Myometrial cell (primary cell): ENCODE data around the gene RNF224. TPM values are rescaled to one million over a fixed set of nuclear protein-coding genes. Genes with fewer than 3 reads are reported as not detected.

ENCODE experiments used
- total RNA-seq: library from RNA; depleted of rRNA; stranded (reverse); fragments of >200 nt; gene quantifications from 2 replicates; pipeline ENCODE4 v1.2.3, GENCODE V29; 2015

The RNF224 gene
- not detected in 2 replicates for total RNA-seq

GRCh38 chr9:137227054-137227852 lies at the start of gene RNF224:
Gene RNF224 (plus strand): TSS chr9:137227502. CDS start chr9:137228336, 834 bp downstream.

GRCh38 chr9:137188490-137189296 lies 38.6 kb upstream of the RNF224 start, which contains the start of the genes ANAPC2 and SSNA1:
Gene ANAPC2 (minus strand): TSS chr9:137188560. CDS start chr9:137188532, 28 bp downstream.
Gene SSNA1 (plus strand): TSS chr9:137188676. CDS start chr9:137188727, 51 bp downstream.

GRCh38 chr9:137200311-137201204 lies 26.7 kb upstream of the RNF224 start, which contains the start of gene TPRN:
Gene TPRN (minus strand): TSS chr9:137200741. CDS start chr9:137200711, 30 bp downstream.

DNA sequence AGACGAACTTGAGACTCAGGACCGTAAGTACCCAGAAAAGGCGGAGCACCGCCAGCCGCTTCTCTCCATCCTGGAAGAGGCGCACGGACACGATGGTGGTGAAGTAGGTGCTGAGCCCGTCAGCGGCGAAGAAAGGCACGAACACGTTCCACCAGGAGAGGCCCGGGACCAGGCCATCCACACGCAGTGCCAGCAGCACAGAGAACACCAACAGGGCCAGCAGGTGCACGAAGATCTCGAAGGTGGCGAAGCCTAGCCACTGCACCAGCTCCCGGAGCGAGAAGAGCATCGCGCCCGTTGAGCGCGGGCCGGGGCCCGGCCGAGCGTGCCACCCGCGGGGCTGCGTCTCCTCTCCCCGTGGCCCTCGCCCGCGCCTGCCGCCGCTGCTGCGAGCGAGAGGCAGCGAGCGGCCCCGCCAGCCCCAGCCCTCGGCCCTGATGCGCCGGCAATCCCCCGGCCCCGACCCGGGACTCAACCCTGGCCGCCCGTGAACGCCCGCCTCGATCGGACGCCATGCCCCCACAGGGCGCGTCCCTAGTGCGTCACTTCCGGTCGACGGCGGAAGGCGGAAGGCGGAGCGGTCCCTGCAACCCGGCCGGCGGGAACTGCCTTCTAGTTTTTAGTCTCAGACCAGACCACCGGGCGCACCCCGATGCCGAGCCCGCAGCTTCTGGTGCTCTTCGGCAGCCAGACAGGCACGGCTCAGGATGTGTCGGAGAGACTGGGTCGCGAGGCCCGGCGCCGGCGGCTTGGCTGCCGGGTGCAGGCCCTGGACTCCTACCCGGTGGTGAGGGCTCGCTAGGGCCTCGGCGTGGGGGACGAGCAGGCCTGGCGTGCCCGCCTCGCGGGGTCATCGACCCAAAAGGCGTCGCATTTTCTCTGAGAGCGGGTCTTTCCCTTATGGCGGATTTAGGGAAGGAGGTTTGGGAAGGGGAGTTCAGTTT lies 21.9 kb upstream of the RNF224 start, which contains the start of the genes NDOR1 and TMEM203:
TSS of gene NDOR1 (plus strand) at position 575 of the 944 bp plus-strand sequence. CDS start at position 653, 78 bp downstream.
TSS of gene TMEM203 (minus strand) at position 523 of the 944 bp plus-strand sequence. CDS start at position 289, 234 bp downstream.

DNA sequence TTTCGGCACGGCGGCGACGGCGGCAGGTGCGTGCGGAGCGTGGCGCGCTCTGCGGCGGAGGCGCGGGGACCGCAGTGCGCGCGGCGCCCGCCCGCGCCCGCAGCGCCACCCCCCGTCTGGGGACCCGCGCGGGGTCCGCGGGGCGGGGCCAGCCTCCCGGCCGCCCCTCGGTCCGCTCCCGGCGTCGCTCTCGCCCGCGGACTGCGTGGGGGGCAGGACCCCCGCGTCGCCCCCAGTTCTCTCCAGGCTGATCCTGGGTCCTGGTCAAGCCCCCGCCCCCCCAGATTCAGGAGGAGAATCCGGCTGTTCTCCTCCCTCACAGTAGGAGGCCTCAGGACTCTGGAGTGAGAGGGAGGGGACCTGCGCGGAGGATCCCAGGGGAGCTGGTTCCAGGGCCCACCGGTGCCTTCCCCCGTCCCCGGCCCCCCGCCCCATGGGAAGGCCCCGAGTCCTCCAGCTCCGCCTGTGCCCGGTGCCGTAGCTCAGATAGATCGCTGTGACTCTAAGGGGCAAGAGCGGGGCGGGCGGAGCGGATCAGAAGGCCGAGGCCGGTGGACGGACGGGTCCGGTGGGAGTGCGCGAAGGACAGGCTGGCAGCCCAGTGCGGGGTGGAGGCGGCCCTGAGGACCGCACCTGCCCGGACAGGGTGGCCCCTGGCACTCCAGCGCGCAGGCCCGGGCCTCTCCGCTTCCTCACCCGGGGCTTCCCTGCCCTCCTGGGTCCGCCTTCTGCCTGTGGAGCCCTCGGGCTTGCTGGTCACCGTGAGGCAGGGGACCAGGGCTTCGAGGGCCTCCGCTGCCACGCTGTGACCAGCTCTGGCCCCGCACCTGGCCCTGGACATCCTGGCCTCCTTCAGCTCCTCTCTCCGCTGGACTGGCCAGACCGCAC lies 4.9 kb upstream of the RNF224 start, which contains the start of gene RNF208:
TSS of gene RNF208 (minus strand) at position 51 of the 888 bp plus-strand sequence. CDS start 1,028 bp downstream, outside the sequence.

DNA sequence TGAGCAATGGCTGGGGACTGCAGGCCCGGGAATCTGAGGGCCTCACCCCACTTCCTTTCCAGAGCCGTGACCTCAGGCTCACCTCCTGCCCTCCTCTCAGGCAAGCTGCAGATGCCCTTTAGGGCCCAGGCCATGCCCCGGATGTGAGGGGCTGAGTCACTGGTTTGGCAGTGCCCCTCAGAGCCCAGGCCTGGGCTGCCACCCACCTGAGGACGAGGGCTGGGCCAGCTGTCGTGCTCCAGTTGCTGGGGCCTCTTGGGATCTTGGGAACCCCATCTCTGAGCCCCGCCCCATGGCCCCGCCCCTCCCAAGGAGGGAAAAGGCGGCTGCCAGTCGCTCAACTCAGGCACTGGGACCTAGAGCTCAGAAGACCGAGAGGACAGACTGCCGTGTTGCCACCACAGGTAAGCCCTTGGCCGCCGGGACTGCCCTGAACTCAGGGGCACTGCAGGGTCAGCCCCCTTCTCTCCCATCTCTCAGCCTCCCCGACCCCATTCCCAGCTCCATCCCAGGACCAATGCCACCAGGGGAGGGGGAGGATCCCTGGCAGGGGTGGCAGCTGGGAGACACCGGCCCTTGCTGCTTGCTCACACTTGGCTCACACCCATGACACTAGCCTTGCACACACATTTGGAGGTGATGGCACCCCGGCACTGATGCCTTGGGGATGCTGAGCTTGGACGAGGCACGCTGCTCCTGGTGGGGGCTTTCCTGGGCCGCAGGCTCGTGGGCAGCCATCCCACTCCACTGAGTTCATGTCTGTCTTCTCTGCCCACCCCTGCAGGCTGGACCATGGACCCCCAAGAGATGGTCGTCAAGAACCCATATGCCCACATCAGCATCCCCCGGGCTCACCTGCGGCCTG lies 2.2 kb upstream of the RNF224 start, which contains the start of gene CYSRT1:
TSS of gene CYSRT1 (plus strand) at position 345 of the 865 bp plus-strand sequence. CDS start at position 793, 448 bp downstream.

DNA sequence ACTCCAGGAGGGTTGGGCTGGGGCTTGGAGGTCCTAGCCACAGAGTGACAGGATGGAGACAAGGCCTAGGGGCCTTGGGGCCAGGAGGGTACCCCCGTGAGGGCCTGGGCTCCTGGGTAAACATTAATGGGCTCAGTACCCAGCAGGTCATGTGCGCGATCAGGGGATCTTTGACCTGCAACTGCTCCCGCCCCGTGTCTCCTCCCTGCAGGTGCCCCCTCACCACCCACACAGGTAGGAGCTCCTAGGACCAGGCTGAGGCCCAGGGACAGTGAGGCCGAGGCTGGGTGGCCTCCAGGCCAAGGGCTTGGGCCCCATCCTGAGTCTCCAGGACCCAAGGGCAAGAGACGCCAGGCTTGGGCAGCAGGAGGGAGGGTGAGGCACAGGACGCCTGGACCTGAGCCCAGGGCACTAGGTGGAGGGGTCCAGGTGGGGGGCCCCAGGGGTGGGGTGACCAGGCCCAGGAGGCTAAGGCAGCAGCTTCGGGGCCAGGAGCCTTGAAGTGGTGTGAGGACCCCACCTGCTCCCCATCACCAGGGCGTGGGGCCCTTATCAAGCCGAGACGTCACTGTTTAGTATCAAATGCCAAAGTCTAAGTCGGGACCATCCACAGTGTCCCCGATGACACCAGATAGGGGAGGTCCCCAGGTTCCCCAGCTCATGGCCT lies 3.5 kb downstream of the RNF224 start, which contains the start of gene SLC34A3:
TSS of gene SLC34A3 (plus strand) at position 197 of the 667 bp plus-strand sequence. CDS start 802 bp downstream, outside the sequence.

DNA sequence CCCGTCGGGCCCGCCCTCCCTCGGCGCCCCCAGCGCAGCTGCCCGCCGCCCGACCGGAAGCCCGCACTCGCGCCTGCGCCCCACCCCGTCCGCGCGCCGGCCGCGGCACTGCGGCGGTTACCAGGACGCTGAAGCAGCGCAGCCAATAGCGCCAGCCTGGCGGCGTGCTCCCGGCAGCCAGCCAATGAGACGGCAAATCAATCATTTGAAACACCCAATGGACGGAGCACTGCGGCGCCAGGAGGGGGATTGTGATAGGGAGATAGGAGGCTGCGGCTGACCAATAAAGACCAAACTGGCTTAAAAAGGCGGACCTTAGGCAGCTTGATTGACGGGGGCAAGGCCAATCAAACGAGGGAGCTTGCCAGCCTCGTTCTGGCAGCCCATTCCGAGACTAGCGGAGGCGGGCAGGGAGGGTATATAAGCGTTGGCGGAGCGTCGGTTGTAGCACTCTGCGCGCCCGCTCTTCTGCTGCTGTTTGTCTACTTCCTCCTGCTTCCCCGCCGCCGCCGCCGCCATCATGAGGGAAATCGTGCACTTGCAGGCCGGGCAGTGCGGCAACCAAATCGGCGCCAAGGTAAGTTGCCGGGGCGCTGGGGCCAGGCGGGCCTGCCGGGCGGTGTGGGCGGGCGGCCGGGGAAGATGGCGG lies 13.7 kb downstream of the RNF224 start, which contains the start of gene TUBB4B:
TSS of gene TUBB4B (plus strand) at position 447 of the 649 bp plus-strand sequence. CDS start at position 521, 74 bp downstream.

DNA sequence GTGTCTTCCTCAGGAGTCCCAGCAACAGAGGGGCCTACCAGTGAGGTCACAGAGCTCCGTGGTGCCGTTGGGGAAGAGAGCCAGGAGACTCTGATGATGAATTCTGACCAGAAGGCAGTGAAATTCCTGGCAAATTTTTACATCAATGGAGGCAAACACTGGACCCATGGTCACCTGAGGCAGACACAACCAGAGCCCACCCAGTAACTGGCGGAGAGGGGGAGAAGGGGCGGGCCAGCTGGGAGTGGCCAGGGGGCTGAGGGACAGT lies 23.8 kb downstream of the RNF224 start, which contains the start of gene STPG3:
TSS of gene STPG3 (plus strand) at position 93 of the 268 bp plus-strand sequence. CDS start at position 94, 1 bp downstream.

DNA sequence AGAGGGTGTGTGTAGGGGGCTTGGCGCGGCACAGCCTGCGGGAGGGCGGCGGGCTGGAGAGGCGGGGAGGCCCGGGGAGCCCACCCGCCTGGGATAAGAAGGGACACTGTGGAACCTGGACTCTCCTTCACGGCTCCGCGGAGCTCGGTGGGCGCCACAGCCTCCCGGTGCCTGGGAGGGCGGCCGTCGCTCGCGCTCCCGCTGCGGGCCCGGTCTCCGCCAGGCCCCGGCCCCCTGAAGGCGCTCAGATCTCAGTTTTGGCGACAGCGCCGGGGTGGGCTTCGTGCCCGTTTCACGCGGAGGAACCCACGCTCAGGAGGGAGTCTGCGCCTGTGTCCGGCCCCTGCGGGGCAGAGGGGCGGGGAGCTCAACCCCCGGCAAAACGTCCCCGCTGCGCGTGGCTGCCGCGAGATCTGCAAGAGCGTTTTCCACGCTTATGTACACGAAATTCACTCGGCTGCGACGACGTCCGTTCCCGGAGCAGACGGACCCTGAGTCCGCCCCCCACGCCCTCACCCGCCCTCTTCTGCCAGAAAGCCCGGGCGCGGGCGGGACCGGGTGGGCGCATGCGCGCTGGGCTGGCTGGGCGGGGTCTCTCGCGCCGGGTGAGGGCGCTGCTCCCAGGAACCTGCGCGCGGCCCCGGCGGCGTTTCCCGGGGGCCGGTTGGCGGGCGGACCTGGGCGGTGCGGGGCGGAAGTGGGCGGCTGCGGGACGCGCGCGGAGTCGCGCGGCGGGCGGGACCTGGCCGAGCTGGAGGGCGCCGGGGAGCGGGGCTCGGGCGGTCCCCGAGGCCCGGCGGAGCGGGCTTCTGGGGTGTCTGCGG lies 27.5 kb downstream of the RNF224 start, which contains the start of gene NELFB:
TSS of gene NELFB (plus strand) at position 704 of the 824 bp plus-strand sequence.

DNA sequence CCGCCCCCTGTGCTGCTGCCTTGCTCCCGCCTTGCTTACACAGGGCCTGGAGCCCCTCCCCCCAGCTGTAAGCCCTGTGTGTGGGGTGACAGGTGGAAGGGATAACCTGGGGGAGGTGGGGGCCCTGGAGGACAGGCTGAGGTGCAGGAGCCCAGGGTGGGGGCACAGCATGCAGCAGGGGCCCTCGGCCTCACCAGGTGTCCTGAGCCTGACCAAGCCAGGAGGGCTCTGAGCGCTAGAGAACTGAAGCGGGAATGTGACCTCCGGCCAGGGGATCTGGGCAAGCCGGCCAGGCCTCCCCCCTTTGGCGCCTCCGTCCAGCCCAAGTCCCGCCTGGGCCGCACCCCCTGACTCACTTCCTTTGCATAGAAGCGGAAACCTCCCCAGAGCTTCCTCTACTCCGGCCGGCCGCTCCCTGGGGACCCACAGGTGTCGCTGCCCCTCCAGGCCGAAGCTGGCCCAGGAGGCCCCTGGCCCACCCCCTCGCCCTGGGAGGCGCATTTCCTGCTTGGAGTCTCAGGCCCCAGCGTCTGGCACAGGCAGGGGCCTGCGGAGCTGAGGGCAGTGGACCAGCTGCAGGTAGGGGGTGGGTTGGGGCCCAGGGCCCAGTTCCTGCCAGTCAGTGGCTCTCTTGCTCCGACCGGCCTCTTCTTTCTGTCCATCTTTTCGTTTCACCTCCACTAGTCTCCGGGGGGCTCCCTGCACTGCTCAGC lies 50.2 kb downstream of the RNF224 start, which contains the start of gene TOR4A:
TSS of gene TOR4A (plus strand) at position 398 of the 713 bp plus-strand sequence. CDS start 964 bp downstream, outside the sequence.

